HG03575 (cell line): ENCODE results near the gene PYCR2.
"Not testable (repeated sequence)": the region's sequence is repeated elsewhere in the genome, so short reads cannot be mapped to it uniquely, and the experiment has no call there.

ENCODE experiments used
- ATAC-seq: cut with Tn5 transposase; IDR thresholded peaks from one replicate; pipeline ENCODE4 v1.9.1; 2021; ENCODE audit not compliant: unreplicated experiment, insufficient number of reproducible peaks, low FRiP score; ENCODE audit errors: extremely low read depth

PYCR2 gene

GRCh38 chr1:225944387-225944786 lies 20.3 kb upstream of the PYCR2 start:
- no peak for ATAC-seq

- no peak for ATAC-seq
Measured at GRCh38 chr1:225943582-225943981, 19.5 kb upstream of the PYCR2 start.

DNA sequence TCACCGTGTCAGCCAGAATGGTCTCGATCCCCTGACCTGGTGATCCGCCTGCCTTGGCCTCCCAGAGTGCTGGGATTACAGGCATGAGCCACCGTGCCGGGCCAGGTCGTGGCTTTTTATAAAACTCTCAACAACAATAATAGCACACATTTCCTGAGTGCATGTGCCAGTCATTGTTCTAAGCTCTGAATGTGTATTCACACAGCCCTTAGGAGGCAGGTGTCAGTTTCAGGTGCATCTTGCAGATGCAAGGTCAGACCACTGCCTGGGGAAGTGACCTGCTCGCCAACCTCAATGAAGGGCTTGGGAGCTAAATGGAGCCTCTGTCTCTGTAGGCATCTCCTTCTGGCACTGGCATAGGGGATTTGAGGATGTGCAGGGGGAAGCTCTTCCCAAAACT lies 18.5 kb upstream of the PYCR2 start:
- no peak for ATAC-seq

- no peak for ATAC-seq
Measured at GRCh38 chr1:225941942-225942222, 17.8 kb upstream of the PYCR2 start.

- no peak for ATAC-seq
Measured at GRCh38 chr1:225941187-225941941, 17.3 kb upstream of the PYCR2 start, which contains the start of gene LEFTY2. Gene LEFTY2, minus strand, starts transcription at chr1:225941220. Its CDS starts 80 bp downstream, at chr1:225941140.

DNA sequence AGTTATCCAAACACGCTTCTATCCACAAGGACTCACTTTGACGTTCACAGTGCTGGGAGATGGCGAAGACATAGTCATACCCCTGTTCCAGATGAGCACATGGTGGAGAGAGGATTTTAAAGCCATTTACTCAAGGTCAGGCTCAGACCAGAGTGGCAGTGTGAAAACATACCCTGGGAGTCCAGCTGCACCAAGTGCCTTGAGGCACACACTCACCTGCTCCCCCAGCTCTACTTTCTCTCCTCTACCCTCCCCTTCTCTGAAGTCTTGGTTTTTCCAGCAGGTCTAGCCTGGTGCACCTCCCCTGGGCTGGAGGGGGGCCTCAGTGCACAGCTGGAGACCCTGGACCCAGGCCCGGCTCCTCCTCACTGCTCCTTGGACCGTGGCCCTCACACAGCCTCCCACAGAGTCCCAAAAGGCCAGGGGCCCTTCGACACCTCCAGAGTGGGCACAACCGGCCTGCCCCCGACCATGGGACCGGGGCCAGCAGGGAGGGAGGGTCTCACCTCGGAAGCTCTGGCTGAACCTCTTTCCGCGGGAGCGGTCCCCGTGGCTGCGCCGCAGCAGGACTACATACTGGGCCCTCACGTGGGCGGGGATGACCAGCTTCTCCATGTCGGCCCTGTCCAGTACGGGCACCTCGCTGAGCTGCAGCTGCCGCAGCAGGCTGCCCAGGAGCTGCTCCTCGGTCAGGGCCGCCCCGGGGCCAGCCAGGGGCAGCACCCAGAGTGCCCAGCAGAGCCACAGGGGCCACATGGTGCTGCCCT lies 16.5 kb upstream of the PYCR2 start:
- no peak for ATAC-seq

GRCh38 chr1:225939939-225940310 lies 15.9 kb upstream of the PYCR2 start:
- ATAC-seq, result not testable (repeated sequence)

DNA sequence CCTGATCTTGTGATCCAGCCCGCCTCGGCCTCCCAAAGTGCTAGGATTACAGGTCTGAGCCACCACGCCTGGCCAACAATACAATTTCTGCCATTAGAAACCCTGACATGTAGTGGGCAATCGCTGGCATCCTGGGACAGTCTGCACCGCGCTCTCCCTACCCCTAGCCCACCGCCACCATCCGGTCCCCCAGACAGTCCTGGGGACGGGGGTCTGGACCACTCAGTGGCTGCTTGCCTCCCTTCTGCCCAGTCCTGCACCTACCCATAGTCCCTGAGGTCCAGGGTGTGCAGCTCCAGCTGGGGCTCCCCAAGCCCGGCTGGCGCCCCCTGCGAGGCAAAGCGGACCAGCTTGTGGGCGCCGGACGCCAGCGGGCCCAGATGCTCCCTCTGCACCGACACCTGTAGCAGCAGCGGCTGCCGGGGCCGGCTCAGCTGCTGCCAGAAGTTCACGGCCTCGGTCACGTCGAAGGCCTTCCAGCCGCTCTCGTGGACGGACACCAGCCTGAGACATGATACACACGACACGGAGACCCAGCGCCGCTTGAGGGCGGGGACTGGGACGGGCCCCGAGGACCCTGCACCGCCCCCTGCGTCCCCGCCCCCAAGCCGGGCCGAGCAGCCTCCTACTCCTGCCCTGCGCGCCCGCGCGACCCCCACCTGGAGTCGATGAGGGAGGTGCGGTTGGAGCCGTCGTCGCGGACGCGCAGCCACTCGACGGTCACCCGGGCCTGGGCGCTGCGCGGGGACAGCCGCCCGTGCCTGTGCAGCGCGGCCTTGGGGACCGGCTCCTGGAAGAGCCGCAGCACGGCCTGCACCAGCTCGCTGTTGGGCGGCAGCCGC lies 15.3 kb upstream of the PYCR2 start:
- not testable (repeated sequence) for ATAC-seq

DNA sequence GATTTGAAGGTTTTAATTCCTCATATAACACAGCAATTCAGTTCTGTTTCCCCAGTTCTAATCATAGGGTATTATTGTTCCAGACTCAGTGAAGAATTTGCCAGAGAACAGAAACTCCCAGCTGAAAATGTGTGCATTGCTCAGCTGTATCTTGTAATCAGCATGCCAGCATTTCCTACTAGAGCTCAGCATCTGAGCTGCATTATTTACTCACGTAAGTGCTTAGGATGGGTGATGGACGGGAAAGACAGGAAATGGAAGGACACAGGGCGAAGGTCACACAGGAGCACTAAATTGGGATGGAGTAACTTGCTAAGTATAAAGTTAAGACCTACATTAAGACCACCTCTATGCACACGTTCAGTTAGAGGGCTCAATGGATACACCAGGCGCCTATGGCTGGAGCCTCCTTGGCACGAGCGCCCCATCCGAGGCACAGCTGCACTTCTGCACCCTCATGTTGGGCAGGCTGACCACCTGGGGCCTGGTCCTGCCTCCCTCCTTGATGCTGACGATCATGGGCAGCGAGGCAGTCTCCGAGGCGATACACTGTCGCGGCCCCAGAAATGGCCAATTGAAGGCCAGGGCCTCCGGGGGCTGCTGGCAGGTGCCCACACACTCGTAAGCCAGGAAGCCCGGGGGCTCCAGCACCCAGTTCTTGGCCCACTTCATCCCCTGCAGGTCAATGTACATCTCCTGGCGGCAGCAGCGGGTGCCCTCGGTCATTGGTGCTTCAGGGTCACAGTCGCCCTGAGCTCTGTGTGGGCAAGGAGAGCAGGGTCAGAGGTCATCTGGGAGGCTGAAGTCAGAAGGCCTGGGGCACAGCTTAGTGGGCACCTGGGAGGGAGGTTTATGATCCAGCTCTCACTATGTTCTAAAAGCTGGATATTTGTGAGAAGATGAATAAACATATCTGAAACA lies 13.3 kb upstream of the PYCR2 start:
- ATAC-seq, result no peak

DNA sequence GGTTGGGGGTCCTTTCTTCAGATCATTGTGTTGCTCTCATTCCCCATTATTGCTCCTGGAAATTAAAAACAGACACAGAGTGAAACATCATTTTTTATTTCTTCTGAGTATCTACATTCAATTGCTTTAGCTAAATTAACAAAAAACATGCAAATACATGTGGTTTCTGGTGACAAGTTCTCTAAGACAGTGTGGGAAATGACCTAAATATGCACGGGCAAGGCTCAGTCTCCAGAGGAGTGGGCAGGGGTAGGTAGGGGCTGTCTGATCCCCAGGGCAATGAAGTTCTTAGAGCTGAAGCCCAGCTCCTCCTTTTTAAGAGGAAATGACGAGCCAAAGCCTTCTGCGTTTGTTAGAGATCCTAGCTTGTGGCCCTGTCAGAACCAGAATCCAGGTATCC lies 12.5 kb upstream of the PYCR2 start:
- ATAC-seq, result no peak

GRCh38 chr1:225936086-225936485 lies 12.0 kb upstream of the PYCR2 start:
- not testable (repeated sequence) for ATAC-seq

DNA sequence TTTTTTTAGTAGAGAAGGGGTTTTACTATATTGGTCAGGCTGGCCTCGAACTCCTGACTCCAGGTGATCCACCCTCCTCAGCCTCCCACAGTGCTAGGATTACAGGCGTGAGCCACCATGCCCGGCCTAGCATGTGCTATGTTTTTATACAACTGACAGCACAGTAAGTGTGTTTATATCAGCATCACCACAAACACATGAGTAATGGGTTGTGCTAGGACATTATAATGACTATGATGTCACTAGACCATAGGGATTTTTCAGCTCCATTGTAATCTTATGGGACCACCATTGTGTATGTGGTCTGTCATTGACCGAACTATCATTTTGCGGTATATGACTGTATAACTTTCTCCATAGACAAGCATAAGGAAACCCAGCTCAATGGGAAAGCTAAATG lies 10.7 kb upstream of the PYCR2 start:
- ATAC-seq, result no peak

DNA sequence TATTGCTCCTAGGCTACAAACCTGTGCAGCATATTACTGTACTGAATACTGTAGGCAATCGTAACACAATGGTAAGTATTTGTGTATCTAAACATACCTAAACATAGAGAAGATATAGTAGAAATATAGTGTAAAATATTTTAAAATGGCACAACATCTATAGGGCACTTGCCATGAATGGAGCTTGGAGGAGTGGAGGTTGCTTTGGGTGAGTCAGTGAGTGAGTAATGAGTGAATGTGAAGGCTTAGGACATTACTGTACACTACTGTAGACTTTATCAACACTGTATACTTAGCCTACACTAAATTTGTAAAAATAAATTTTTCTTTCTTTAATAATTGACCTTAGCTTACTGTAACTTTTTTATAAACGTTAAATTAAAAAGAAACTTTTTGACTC lies 9.0 kb upstream of the PYCR2 start:
- ATAC-seq, result no peak

DNA sequence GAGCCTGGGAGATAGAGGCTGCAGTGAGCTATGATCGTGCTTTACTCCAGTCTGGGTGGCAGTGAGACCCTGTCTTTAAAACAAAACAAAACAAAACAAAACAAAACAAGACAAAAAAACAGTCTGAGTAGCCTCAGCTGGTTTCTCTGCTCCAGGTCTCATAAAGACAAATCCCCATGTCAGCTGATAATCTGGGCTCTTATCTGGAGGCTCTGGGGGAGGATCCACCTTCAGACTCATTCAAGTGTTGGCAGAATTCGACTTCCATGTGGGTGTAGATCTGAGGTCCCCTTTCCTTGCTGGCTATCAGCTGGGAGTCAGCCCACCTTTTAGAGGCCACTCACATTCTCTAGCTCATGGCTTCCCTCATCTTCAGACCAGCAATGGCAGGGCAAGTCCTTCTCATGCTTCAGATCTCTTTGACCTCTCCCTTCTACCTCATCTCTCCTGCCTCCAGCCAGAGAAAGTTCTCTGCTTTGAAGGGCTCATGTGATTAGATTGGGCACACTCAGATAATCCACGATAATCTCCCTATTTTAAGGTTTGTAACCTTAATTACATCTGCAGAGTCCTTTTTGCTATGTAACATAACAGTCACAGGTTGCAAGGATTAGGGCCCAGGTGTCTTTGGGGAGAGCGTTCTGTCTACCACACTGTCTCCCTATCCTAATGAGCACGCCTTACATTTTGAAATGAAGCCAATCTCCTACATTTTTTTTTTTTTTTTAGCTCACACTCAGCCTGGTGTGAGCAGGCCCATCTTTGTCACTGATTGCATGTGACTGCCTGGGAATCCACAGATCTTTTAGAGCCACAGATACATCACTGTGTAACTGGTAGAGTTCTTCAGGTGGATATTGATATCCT lies 7.5 kb upstream of the PYCR2 start:
- no peak for ATAC-seq

DNA sequence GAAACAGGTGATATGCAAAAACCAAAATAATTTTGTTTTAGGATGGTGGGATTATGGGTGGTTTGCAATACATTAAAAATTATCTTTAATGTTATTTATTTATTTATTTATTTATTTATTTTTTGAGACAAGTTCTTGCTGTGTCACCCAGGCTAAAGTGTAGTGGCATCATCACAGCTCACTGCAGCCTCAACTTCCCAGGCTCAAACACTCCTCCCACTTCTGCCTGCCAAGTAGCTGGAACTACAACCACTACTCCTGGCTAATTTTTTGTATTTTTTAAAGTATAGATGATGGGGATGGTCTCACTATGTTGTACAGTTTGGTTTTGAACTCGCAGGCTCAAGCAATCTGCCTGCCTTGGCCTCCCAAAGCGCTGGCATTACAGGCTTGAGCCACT lies 6.5 kb upstream of the PYCR2 start:
- no peak for ATAC-seq

DNA sequence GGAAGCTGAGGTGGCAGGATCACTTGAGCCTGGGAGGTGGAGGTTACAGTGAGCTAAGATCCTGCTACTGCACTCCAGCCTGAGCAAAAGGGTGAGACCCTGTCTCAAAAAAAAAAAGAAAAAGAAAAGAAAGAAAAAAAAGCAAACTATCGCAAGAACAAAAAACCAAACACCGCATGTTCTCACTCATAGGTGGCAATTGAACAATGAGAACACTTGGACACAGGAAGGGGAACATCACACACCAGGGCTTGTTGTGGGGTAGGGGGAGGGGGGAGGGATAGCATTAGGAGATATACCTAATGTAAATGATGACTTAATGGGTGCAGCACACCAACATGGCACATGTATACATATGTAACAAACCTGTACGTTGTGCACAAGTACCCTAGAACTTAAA lies 5.4 kb upstream of the PYCR2 start:
- not testable (repeated sequence) for ATAC-seq

GRCh38 chr1:225928186-225929175 lies 4.4 kb upstream of the PYCR2 start:
- ATAC-seq, result no peak
